CD4-positive, alpha-beta T cell treated with Interferon gamma for 1 hour (primary cell): ENCODE data around the gene NLK.
"Not testable (repeated sequence)": the region's sequence is repeated elsewhere in the genome, so short reads cannot be mapped to it uniquely, and the experiment has no call there.

ENCODE experiments used
- DNase-seq: peaks from one replicate; pipeline ENCODE4 v3.0.0-alpha.2; 2020

The NLK gene

GRCh38 chr17:28119046-28119445 lies 76.6 kb downstream of the NLK start:
- DNase-seq = no peak

GRCh38 chr17:28119560-28119959 lies 77.1 kb downstream of the NLK start:
- no peak for DNase-seq

- DNase-seq = no peak
Measured at GRCh38 chr17:28120766-28121165, 78.3 kb downstream of the NLK start.

- DNase-seq = no peak
Measured at GRCh38 chr17:28124962-28125361, 82.5 kb downstream of the NLK start.

- DNase-seq = no peak
Measured at GRCh38 chr17:28125526-28126378, 83.3 kb downstream of the NLK start.

GRCh38 chr17:28127196-28127595 lies 84.7 kb downstream of the NLK start:
- no peak for DNase-seq

GRCh38 chr17:28128779-28129178 lies 86.3 kb downstream of the NLK start:
- no peak for DNase-seq

GRCh38 chr17:28130472-28130871 lies 88.0 kb downstream of the NLK start:
- DNase-seq = no peak

- no peak for DNase-seq
Measured at GRCh38 chr17:28131599-28131998, 89.1 kb downstream of the NLK start.

- no peak for DNase-seq
Measured at GRCh38 chr17:28133562-28133970, 91.1 kb downstream of the NLK start.

GRCh38 chr17:28136923-28137322 lies 94.4 kb downstream of the NLK start:
- no peak for DNase-seq

- no peak for DNase-seq
Measured at GRCh38 chr17:28139822-28140221, 97.3 kb downstream of the NLK start.

- DNase-seq = no peak
Measured at GRCh38 chr17:28141313-28141712, 98.8 kb downstream of the NLK start.

GRCh38 chr17:28141773-28142172 lies 99.3 kb downstream of the NLK start:
- DNase-seq = no peak

- no peak for DNase-seq
Measured at GRCh38 chr17:28142305-28142704, 99.8 kb downstream of the NLK start.

GRCh38 chr17:28144019-28144418 lies 101.5 kb downstream of the NLK start:
- no peak for DNase-seq

- no peak for DNase-seq
Measured at GRCh38 chr17:28145348-28145747, 102.9 kb downstream of the NLK start.

GRCh38 chr17:28147017-28147416 lies 104.5 kb downstream of the NLK start:
- DNase-seq = no peak

GRCh38 chr17:28151001-28151400 lies 108.5 kb downstream of the NLK start:
- DNase-seq = no peak

- DNase-seq = no peak
Measured at GRCh38 chr17:28154214-28154613, 111.7 kb downstream of the NLK start.

GRCh38 chr17:28155405-28155804 lies 112.9 kb downstream of the NLK start:
- DNase-seq = not testable (repeated sequence)

GRCh38 chr17:28159004-28159403 lies 116.5 kb downstream of the NLK start:
- DNase-seq = no peak

- no peak for DNase-seq
Measured at GRCh38 chr17:28159924-28160323, 117.4 kb downstream of the NLK start.

GRCh38 chr17:28160610-28161009 lies 118.1 kb downstream of the NLK start:
- DNase-seq = no peak

GRCh38 chr17:28161311-28161710 lies 118.8 kb downstream of the NLK start:
- DNase-seq = no peak
